ENCODE data around the gene TTC21B.

TTC21B gene

GRCh38 chr2:165920748-165921147 lies 32.8 kb downstream of the TTC21B start:
- no peak for DNase-seq

DNA sequence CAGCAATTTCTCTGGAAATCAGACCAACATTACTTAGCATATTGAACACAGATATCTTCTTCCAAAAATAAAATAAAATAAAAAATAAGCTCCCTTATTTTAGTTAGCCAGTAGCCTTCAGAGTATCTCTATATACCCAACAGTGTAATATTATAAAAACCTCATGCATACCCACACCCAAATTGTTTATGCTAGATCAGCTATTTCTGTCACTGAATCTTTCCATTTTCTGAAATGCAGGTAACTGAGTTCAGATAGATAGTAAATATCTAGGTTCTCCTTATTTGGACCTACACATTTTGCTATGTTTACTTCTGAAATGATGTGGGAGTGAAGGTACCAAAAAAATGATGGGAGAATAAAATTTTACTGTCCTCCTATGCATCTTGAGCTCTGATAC lies 39.9 kb downstream of the TTC21B start:
- no peak for DNase-seq

- no peak for DNase-seq
These were observed 41.6 kb downstream of the TTC21B start for GRCh38 chr2:165911981-165912380.

GRCh38 chr2:165911231-165911630 lies 42.3 kb downstream of the TTC21B start:
- DNase-seq: no peak

- no peak for DNase-seq
These were observed 44.1 kb downstream of the TTC21B start for GRCh38 chr2:165909466-165909865.

GRCh38 chr2:165905854-165906253 lies 47.7 kb downstream of the TTC21B start:
- DNase-seq: no peak

DNA sequence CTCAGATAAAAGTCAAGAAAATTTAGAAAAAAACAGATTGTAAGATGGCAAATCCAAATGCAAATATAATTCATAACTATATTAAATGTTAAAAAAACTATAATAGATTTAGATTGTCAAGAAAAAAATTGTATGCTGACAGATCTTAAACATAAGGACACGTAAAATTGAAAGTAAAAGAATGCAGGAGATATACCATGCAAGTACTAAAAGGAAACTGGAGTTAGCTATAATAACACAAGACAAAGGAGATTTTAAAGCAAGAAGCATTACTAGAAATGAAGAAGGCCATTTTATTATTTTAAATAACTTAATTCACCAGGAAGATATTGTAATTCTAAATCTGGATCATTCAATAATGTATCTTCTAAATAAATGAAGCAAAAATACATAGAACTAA lies 48.3 kb downstream of the TTC21B start:
- no peak for DNase-seq

DNA sequence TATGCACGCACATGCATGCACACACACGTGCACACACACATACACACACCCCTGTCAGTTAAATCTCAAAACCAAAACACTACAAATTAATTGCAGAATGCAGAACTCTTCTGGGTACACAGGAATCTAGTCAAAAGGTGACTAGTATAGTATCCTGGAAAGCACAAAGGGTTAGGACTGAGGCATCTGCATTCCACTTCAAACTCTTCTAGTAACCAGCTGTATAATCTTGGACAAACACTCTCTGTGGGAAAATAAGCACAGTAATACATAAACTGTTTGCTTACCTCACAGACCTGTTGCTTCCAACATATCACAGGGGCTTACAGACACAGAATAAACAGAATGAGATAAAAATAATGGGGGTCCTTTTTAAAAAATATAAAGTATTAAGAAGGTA lies 49.1 kb downstream of the TTC21B start:
- DNase-seq: no peak

DNA sequence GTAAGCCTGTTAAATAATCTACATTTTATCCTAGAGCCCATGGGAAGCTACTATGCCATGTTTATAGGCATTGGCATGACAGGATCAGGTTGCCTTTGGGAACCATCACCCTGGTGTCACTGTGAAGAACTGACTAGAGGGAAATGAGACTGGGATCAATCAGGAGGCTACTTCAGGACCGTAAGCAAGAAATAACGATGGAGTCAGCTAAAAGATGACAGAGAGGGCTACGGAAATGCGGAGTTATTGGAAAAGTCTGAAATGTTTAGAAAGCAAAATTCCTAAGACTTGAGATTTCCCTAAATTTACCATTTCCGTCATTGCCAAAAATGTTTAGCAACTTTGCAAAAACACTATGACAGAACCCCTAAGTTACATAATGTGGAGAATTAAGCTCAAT lies 50.2 kb downstream of the TTC21B start:
- DNase-seq: no peak

DNA sequence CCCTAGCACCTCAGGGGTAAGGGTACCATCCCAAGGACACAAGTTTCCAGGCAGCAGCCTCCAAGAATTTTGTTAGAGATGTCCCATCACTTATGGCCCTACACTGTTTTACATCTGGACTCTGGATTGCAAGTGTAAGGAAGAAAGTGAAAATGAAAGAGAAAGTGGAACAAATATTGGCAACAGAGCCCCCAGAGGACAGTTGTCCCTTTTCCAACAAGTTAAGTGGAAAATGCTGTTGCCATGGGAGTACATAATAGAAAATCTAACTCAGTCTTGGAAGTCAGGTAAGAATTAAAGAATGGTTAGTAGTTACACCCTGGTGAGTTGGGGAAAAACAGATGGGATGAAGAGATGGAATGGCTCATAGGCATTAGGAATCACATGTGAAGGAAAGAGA lies 50.6 kb downstream of the TTC21B start:
- peak; percentile 24 to 33 for DNase-seq

- no peak for DNase-seq
These were observed 51.8 kb downstream of the TTC21B start for GRCh38 chr2:165901620-165902298.

- no peak for DNase-seq
These were observed 54.3 kb downstream of the TTC21B start for GRCh38 chr2:165899311-165899710.

DNA sequence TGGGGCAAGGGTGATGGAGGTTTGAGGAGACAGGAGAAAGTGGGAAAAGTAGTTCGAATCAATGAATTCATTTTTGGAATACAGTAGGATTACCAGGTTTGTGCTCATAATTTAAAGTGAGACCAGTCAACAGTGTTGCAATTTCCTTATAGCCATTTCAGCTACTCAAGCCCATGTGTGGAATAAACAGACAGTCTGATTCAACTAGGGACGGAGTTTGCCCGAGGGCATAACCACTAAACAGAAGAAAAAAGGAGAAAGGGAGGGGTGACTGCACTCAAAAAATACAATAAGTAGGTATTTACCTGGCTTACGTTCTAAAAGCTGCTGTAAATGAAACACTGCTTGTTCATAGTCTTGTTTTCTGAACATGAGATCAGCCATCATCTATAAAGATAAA lies 55.2 kb downstream of the TTC21B start:
- DNase-seq: no peak

DNA sequence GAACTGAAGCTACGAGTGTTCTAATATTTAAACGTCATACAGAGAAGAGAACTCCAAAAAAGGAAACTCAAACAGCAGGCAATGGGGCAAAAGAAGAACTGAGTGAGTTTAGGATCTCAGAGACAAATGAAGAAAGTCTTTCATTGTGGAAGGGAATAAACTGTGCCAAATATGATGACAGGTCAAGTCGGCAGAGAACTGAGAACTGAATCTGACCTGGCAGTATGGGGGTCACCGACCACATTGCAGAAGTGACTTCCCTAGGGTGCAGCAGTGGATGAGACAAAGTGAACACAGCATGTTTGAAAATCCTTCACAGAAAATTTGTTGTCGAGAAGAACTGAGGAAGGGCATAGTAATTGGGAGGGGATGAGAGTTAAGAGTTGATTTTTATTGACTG lies 55.9 kb downstream of the TTC21B start:
- DNase-seq: peak; percentile 20 to 31

DNA sequence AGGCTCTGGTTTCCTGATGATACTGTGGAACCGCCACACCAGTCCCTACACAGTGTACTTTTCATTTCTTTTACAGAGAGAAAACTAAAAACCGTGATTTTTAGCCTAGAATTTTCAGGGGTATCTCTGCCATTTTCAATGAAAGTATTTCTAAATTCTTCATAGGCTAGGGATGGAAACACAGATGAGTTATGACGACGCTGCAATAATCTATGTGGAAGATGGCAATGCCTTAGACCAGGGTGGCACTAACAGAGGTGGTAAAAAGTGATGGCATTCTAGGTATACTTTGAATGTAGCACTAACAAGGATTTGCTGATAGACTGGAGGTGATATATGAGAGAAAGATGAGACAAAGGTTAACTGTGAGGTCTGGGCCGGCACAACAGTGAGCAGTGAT lies 56.5 kb downstream of the TTC21B start:
- no peak for DNase-seq

DNA sequence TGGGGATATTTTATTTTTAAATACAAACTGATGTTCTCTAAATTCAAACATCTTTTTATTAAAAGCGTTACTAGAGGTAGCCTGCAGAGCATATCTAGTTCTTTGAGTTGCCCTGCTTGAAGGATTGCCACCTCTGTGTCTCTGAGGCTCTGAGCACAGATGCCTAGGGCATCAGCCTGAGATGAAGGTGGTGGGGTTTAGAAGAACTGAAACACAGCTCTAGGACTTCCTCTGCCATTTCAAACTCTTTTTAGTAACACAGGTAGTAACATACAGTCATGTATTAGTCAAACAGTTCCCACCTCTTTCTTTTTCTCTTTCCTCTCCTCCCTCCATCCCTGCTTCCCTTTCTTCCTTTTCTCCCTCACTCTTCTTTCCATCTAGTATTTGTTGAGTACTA lies 57.6 kb downstream of the TTC21B start:
- no peak for DNase-seq

- no peak for DNase-seq
These were observed 60.0 kb downstream of the TTC21B start for GRCh38 chr2:165893556-165893955.

DNA sequence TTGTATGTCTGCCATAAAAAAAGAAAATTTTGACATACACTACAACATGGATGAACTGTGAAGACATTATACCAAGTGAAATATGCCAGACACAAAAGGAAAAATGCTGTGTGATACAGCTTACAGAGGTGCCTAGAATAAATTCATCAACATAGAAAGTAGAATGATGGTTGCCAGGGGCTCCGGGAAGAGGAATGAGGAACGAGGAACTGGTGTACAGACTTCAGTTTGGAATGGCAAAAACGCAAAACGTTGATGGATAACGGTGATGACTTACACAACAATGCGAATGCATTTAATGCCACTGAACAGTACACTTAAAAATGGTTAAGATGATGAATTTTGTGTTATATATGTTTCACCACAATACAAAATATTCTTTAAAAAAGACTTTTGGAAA lies 61.0 kb downstream of the TTC21B start:
- DNase-seq: no peak

GRCh38 chr2:165891943-165892342 lies 61.6 kb downstream of the TTC21B start:
- no peak for DNase-seq

DNA sequence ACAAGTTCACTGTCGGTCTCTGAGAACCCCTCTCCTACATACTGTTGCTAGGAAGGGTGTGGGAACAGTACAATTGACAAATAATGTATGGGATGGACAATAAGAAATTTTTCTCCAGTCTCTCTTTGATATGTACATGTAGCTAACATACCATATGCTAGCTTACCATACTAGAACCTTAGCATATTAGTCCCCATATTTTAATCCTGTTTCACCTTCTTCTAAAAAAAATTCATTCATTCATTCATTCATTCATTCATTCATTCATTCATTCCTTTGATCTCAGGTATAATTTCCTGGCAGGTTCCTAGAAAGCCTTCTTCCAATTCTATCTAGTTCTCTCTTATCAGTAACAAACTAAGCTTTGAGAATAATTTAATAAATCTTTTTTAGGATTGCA lies 62.2 kb downstream of the TTC21B start:
- DNase-seq: no peak

GRCh38 chr2:165889798-165890197 lies 63.8 kb downstream of the TTC21B start:
- no peak for DNase-seq

DNA sequence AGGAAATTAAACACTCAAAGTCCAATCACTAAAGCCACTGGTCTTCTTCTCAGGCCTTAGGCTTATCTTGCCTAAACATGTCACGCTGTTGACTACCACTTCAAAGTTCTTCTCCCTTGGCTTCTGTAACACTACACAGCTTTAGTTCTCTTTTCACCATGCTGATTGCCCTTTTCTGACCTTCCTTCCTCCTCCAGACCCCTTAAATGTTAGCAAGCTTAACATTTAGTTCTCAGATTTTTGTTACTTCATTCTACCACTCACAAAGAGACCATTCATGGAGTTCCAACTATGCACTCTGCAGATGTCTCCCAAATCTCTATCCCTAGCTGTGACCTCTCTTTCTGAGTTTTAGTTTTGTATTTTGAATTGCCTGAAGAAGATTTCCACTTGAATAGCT lies 64.4 kb downstream of the TTC21B start:
- DNase-seq: peak in 1 of 2 donors; percentile 20

DNA sequence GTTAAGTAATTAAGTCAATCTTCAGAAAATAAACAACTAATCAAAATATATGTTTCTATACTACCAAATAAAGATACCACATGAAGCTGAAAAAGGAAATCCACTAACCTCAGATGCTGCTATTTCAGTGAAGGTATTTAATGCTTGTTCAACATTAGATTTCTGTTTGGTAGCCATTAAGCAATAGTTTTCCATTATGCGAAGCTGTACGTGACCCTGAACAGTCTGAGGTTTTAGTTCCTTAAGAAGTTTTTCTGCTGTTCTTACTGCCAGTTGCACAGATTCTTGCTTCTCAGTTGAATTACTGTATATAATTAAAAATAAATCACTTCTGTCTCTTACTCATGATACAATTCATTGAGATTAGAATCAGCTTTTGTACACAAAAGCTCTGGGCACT lies 65.4 kb downstream of the TTC21B start:
- peak in 1 of 2 donors; percentile 23 for DNase-seq

GRCh38 chr2:165886487-165887146 lies 67.0 kb downstream of the TTC21B start:
- no peak for DNase-seq

All from inflammatory macrophage treated with lipopolysaccharide for 1 hour (primary cell).